H9 (cell line): ENCODE measurements around the gene ALDH1B1. TPM values are rescaled to one million over a fixed set of nuclear protein-coding genes. Genes with fewer than 3 reads are reported as not detected.

Experiments
- DNase-seq: peaks from one replicate; pipeline ENCODE4 v3.0.0-alpha.2; 2017
- H2AFZ ChIP-seq: one replicate; pipeline ENCODE4 v1.6.1; 2013; ENCODE audit warnings: mild to moderate bottlenecking, low read length, control low read depth, moderate library complexity
- H2AK5ac ChIP-seq: 2 replicates; pipeline ENCODE4 v1.6.1; 2013; ENCODE audit warnings: low read length, control low read depth, mixed read lengths; ENCODE audit not compliant: insufficient read length
- H2BK120ac ChIP-seq: one replicate; pipeline ENCODE4 v1.6.1; 2013; ENCODE audit warnings: low read depth, mild to moderate bottlenecking, low read length, control low read depth, inconsistent platforms; ENCODE audit not compliant: poor library complexity, severe bottlenecking
- H2BK12ac ChIP-seq: 2 replicates; pipeline ENCODE4 v1.6.1; 2013; ENCODE audit warnings: low read length, control low read depth, mixed read lengths, low read depth; ENCODE audit not compliant: insufficient read length
- H2BK15ac ChIP-seq: 2 replicates; pipeline ENCODE4 v1.6.1; 2013; ENCODE audit warnings: low read depth, low read length, control low read depth
- H2BK20ac ChIP-seq: one replicate; pipeline ENCODE4 v1.6.1; 2013; ENCODE audit warnings: low read depth, mild to moderate bottlenecking, low read length, control low read depth, inconsistent platforms; ENCODE audit not compliant: poor library complexity, severe bottlenecking
- H2BK5ac ChIP-seq: 2 replicates; pipeline ENCODE4 v1.6.1; 2013; ENCODE audit warnings: low read length, control low read depth, mixed read lengths; ENCODE audit not compliant: insufficient read length
- H3K14ac ChIP-seq: 2 replicates; pipeline ENCODE4 v1.6.1; 2013; ENCODE audit warnings: low read length, control low read depth; ENCODE audit not compliant: insufficient read depth
- H3K18ac ChIP-seq: 2 replicates; pipeline ENCODE4 v1.6.1; 2013; ENCODE audit warnings: low read depth, mild to moderate bottlenecking, mixed read lengths, low read length, control low read depth; ENCODE audit not compliant: insufficient read length
- H3K23ac ChIP-seq: 2 replicates; pipeline ENCODE4 v1.6.1; 2013; ENCODE audit warnings: low read length, control low read depth, mixed read lengths, low read depth; ENCODE audit not compliant: insufficient read length
- H3K23me2 ChIP-seq: 2 replicates; pipeline ENCODE4 v1.6.1; 2013; ENCODE audit warnings: low read depth, mild to moderate bottlenecking, mixed read lengths, low read length, control low read depth; ENCODE audit not compliant: insufficient read length, poor library complexity, severe bottlenecking
- H3K27ac ChIP-seq: 2 replicates; pipeline ENCODE4 v1.5.1; 2013; ENCODE audit warnings: low read length, control low read depth, mixed read lengths, low read depth; ENCODE audit not compliant: insufficient read length
- H3K27me3 ChIP-seq: 2 replicates; pipeline ENCODE4 v1.6.1; 2013; ENCODE audit warnings: low read length, control low read depth, inconsistent platforms; ENCODE audit not compliant: insufficient read depth
- H3K4ac ChIP-seq: 2 replicates; pipeline ENCODE4 v1.6.1; 2013; ENCODE audit warnings: low read depth, mild to moderate bottlenecking, control low read depth, inconsistent platforms, low read length, moderate library complexity
- H3K4me1 ChIP-seq: 2 replicates; pipeline ENCODE4 v1.6.1; 2013; ENCODE audit warnings: low read length, control low read depth, inconsistent platforms; ENCODE audit not compliant: insufficient read depth
- H3K4me2 ChIP-seq: 2 replicates; pipeline ENCODE4 v1.6.1; 2013; ENCODE audit warnings: low read length, control low read depth, mixed read lengths; ENCODE audit not compliant: insufficient read length, insufficient read depth
- H3K56ac ChIP-seq: 2 replicates; pipeline ENCODE4 v1.6.1; 2013; ENCODE audit warnings: low read depth, mild to moderate bottlenecking, mixed read lengths, low read length, control low read depth; ENCODE audit not compliant: insufficient read length
- H3K79me1 ChIP-seq: 2 replicates; pipeline ENCODE4 v1.6.1; 2013; ENCODE audit warnings: low read depth, mild to moderate bottlenecking, moderate library complexity, low read length, control low read depth, inconsistent platforms; ENCODE audit not compliant: insufficient read depth, poor library complexity, severe bottlenecking
- H3K79me2 ChIP-seq: 2 replicates; pipeline ENCODE4 v1.6.1; 2013; ENCODE audit warnings: low read length, control low read depth, inconsistent platforms; ENCODE audit not compliant: insufficient read depth
- H3K9ac ChIP-seq: 2 replicates; pipeline ENCODE4 v1.6.1; 2013; ENCODE audit warnings: low read length, control low read depth, mixed read lengths; ENCODE audit not compliant: insufficient read length; ENCODE audit errors: extremely low read depth
- H3K9me3 ChIP-seq: one replicate; pipeline ENCODE4 v1.6.1; 2013; ENCODE audit warnings: low read depth, low read length, inconsistent platforms; ENCODE audit not compliant: control insufficient read depth
- H3T11ph ChIP-seq: one replicate; pipeline ENCODE4 v1.6.1; 2013; ENCODE audit warnings: mild to moderate bottlenecking, low read length, control low read depth, inconsistent platforms
- H4K20me1 ChIP-seq: one replicate; pipeline ENCODE4 v1.6.1; 2013; ENCODE audit not compliant: control insufficient read depth, insufficient read length, insufficient read depth
- H4K5ac ChIP-seq: 2 replicates; pipeline ENCODE4 v1.6.1; 2013; ENCODE audit warnings: low read depth, mild to moderate bottlenecking, mixed read lengths, low read length, control low read depth; ENCODE audit not compliant: insufficient read length
- H4K8ac ChIP-seq: replicated peaks from 2 replicates; pipeline ENCODE4 v1.6.1; 2013; ENCODE audit warnings: low read length, control low read depth, mixed read lengths, low read depth; ENCODE audit not compliant: insufficient read length
- H4K91ac ChIP-seq: 2 replicates; pipeline ENCODE4 v1.6.1; 2013; ENCODE audit warnings: low read depth, mild to moderate bottlenecking, moderate library complexity, mixed read lengths, low read length, control low read depth; ENCODE audit not compliant: insufficient read length
- H3K27ac Mint-ChIP-seq, 3 experiments: 2 replicates in 2 of 3; 3 replicates in 1 of 3; pipeline ENCODE4 v1.8.0; 2020 to 2021; ENCODE audit warnings: mixed read lengths in 3 of 3, mild to moderate bottlenecking in 1 of 3, moderate library complexity in 1 of 3
- H3K27me3 Mint-ChIP-seq: 2 replicates; pipeline ENCODE4 v1.8.0; 2021; ENCODE audit warnings: low read depth, mild to moderate bottlenecking, moderate library complexity, mixed read lengths
- H3K36me3 Mint-ChIP-seq, 3 experiments: 2 replicates in 2 of 3; 3 replicates in 1 of 3; pipeline ENCODE4 v1.8.0; 2020 to 2021; ENCODE audit warnings: low read depth in 3 of 3, mixed read lengths in 3 of 3; ENCODE audit not compliant: insufficient read depth in 1 of 3
- H3K4me1 Mint-ChIP-seq, 2 experiments: 2 replicates each; pipeline ENCODE4 v1.8.0; 2020; ENCODE audit warnings: mixed read lengths in 2 of 2
- H3K4me3 Mint-ChIP-seq, 2 experiments: 2 replicates in 1 of 2; 3 replicates in 1 of 2; pipeline ENCODE4 v1.8.0; 2020 to 2021; ENCODE audit warnings: mild to moderate bottlenecking in 2 of 2, mixed read lengths in 2 of 2, moderate library complexity in 1 of 2
- H3K9me3 Mint-ChIP-seq, 2 experiments: 2 replicates in 1 of 2; 3 replicates in 1 of 2; pipeline ENCODE4 v1.8.0; 2020; ENCODE audit warnings: mild to moderate bottlenecking in 2 of 2, mixed read lengths in 2 of 2, moderate library complexity in 1 of 2
- CTCF ChIP-seq: fragments of 200-600 bp; sonication (generic); conservative IDR thresholded peaks from 3 replicates; pipeline ENCODE4 v1.8.0; 2021; ENCODE audit warnings: antibody characterized with exemption, mild to moderate bottlenecking
- WGBS: extraction: QIAGEN DNeasy Blood & Tissue Kit; methylation state at CpG from one replicate; pipeline ENCODE4 v1.1.7; 2013; ENCODE audit warnings: missing lambda C conversion rate, low lambda C conversion rate, mixed read lengths; ENCODE audit not compliant: insufficient read length; ENCODE audit errors: extremely low coverage; 5-methylcytosine and 5-hydroxymethylcytosine counted together
- total RNA-seq: library from RNA; stranded (reverse); gene quantifications from 2 replicates; pipeline ENCODE4 v1.2.1, GENCODE V29; 2021

The ALDH1B1 gene
- total RNA-seq, 1 experiment from 2014 or later = 49.6 TPM

DNA sequence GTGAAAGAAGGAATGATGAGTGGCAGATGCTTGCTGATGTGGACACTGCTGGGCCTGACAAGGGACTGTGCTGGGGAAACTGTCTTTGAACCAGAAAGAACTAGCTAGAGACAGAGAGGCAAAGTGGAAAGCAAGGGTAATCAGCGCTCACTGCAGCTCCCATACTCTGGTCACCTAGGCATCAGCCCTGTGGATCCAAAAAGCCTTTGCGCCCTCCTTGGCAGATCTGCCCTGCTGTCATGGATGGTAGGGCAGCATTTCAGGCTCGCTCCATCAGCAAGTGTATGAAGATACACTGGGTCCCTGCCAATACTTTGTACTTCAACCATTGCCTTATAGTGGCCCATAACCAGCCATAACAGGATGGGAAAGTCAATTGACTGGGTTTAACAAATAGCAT is 6.6 kb upstream of the ALDH1B1 start:
- DNase-seq = no peak
- Histone ChIP-seq H2AK5ac (no peak overlapping the region), H4K8ac (no peak overlapping the region), H2BK15ac (no peak overlapping the region), H4K20me1 (no peaks in the 10 kb centered on the region), H3K18ac (no peak overlapping the region), H3K23ac (no peak overlapping the region), H3K4me2 (no peak overlapping the region), H2BK20ac (no peak overlapping the region), H2BK12ac (no peak overlapping the region), H4K91ac (no peak overlapping the region), H3K14ac (no peak overlapping the region), H2BK120ac (no peak overlapping the region), H3K4me1 (no peaks in the 10 kb centered on the region), H3K79me1 (no peaks in the 10 kb centered on the region), H4K5ac (no peak overlapping the region), H3K23me2 (no peaks in the 10 kb centered on the region), H2AFZ (no peak overlapping the region), H3K27me3 (peaks cover 2% of the 10 kb centered on the region; the same call in 1 of the 2 replicates), H3K56ac (no peak overlapping the region), H3T11ph (no peak overlapping the region), H3K9ac (no peak overlapping the region), H2BK5ac (no peak overlapping the region), H3K27ac (no peak overlapping the region), H3K9me3 (no peaks in the 10 kb centered on the region), H3K4ac (no peak overlapping the region), H3K79me2 (no peaks in the 10 kb centered on the region)
- Mint-ChIP-seq H3K4me1 (peaks cover 15% of the 10 kb centered on the region in 2 experiments), H3K27me3 (peaks cover 77% of the 10 kb centered on the region), H3K36me3 (peaks cover 5 to 13% (median 11%) of the 10 kb centered on the region in 3 experiments; a peak in 6 of 7 replicates), H3K9me3 (peaks cover 17 to 19% of the 10 kb centered on the region in 2 experiments), H3K27ac (no peak overlapping the region), H3K4me3 (no peak overlapping the region)
- no peak for TF ChIP-seq CTCF
- no CpG with 5 or more reads among the region's 3 CpGs for WGBS
